Measurements from ENCODE around the gene ZBTB45. TPM values are rescaled to one million over a fixed set of nuclear protein-coding genes. Genes with fewer than 3 reads are reported as not detected.

ZBTB45 gene
- total and polyA plus RNA-seq, 2 donors from 2014 or later = 7.7 to 16.9 TPM

- FAIRE-seq (no peak), DNase-seq (peak in 1 of 5 donors; percentile 61)
- no peak for TF ChIP-seq CTCF (IDR thresholded peaks at IDR 0.05; ENCODE audit: borderline replicate concordance, extremely low read depth, insufficient read depth)
- Histone ChIP-seq H3K27me3 (ENCODE audit: control insufficient read depth, insufficient read depth, low read length) (no peaks in the 10 kb centered on the region), H3K9ac (ENCODE audit: low read length in 3 of 3) (no peak overlapping the region), H3K9me3 (ENCODE audit: control insufficient read depth in 2 of 3, insufficient read depth in 1 of 3, low read length in 3 of 3) (no peaks in the 10 kb centered on the region), H3K36me3 (ENCODE audit: control insufficient read depth in 2 of 3, insufficient read depth in 3 of 3, low read length in 3 of 3) (peaks cover 2 to 4% (median 3%) of the 10 kb centered on the region in 3 donors), H3K4me3 (ENCODE audit: low read length in 3 of 3) (no peak overlapping the region), H3K4me1 (ENCODE audit: control insufficient read depth in 2 of 3, insufficient read depth in 2 of 3, low read depth in 1 of 3, low read length in 3 of 3) (peaks cover 3 to 28% (median 12%) of the 10 kb centered on the region in 3 donors), H3K27ac (ENCODE audit: low read depth in 2 of 2, low read length in 2 of 2) (no peak overlapping the region)
- intact Hi-C loops (cut with DNase I) = no loop called here
These were observed 44.2 kb upstream of the ZBTB45 start for GRCh38 chr19:58563823-58564222.

- H3K9ac ChIP-seq (ENCODE audit: low read length in 3 of 3) = peak overlapping the region in 2 of 3 donors; percentile 25 to 29
- H3K4me1 ChIP-seq (ENCODE audit: control insufficient read depth in 2 of 3, insufficient read depth in 2 of 3, low read depth in 1 of 3, low read length in 3 of 3) = peaks cover 3 to 28% (median 12%) of the 10 kb centered on the region in 3 donors
- intact Hi-C loops (cut with DNase I) = no loop called here
- H3K4me3 ChIP-seq (ENCODE audit: low read length in 3 of 3) = peak overlapping the region; percentile 29 to 53 (median 38)
- no peaks in the 10 kb centered on the region for H3K9me3 ChIP-seq (ENCODE audit: control insufficient read depth in 2 of 3, insufficient read depth in 1 of 3, low read length in 3 of 3)
- no peak for TF ChIP-seq CTCF (IDR thresholded peaks at IDR 0.05; ENCODE audit: borderline replicate concordance, extremely low read depth, insufficient read depth)
- H3K27ac ChIP-seq (ENCODE audit: low read depth in 2 of 2, low read length in 2 of 2) = no peak overlapping the region
- no peaks in the 10 kb centered on the region for H3K27me3 ChIP-seq (ENCODE audit: control insufficient read depth, insufficient read depth, low read length)
- FAIRE-seq (no peak), DNase-seq (peak; percentile 59 to 87 (median 68))
- H3K36me3 ChIP-seq (ENCODE audit: control insufficient read depth in 2 of 3, insufficient read depth in 3 of 3, low read length in 3 of 3) = peaks cover 0 to 2% (median 0%) of the 10 kb centered on the region in 3 donors
These were observed 43.5 kb upstream of the ZBTB45 start for GRCh38 chr19:58563034-58563573.

- H3K4me1 ChIP-seq (ENCODE audit: control insufficient read depth in 2 of 3, insufficient read depth in 2 of 3, low read depth in 1 of 3, low read length in 3 of 3) = peaks cover 3 to 30% (median 12%) of the 10 kb centered on the region in 3 donors
- TF ChIP-seq CTCF (IDR thresholded peaks at IDR 0.05; ENCODE audit: borderline replicate concordance, extremely low read depth, insufficient read depth) = no peak
- intact Hi-C loops (cut with DNase I) = no loop called here
- H3K36me3 ChIP-seq (ENCODE audit: control insufficient read depth in 2 of 3, insufficient read depth in 3 of 3, low read length in 3 of 3) = peaks cover 0 to 2% (median 0%) of the 10 kb centered on the region in 3 donors
- no peaks in the 10 kb centered on the region for H3K9me3 ChIP-seq (ENCODE audit: control insufficient read depth in 2 of 3, insufficient read depth in 1 of 3, low read length in 3 of 3)
- H3K27me3 ChIP-seq (ENCODE audit: control insufficient read depth, insufficient read depth, low read length) = no peaks in the 10 kb centered on the region
- H3K4me3 ChIP-seq (ENCODE audit: low read length in 3 of 3) = peak overlapping the region; percentile 30 to 55 (median 53)
- FAIRE-seq (no peak), DNase-seq (peak; percentile 54 to 85 (median 66))
- H3K27ac ChIP-seq (ENCODE audit: low read depth in 2 of 2, low read length in 2 of 2) = peak overlapping the region in 1 of 2 donors; percentile 71
- H3K9ac ChIP-seq (ENCODE audit: low read length in 3 of 3) = peak overlapping the region in 2 of 3 donors; percentile 25 to 29
These were observed 42.8 kb upstream of the ZBTB45 start for GRCh38 chr19:58562122-58563033.
